IMR-90 (cell line): Measurements from ENCODE around the gene CD180. TPM values are rescaled to one million over a fixed set of nuclear protein-coding genes. Genes with fewer than 3 reads are reported as not detected.

ENCODE experiments used
- ATAC-seq: fragments of 200-7000 bp; cut with Tn5 transposase; 2 replicates; pipeline ENCODE4 v1.9.1; 2020; ENCODE audit warnings: low read depth, mild to moderate bottlenecking, moderate library complexity
- BruUV-seq: library from RNA; stranded (reverse); fragments of 400-500 nt; replicated peaks from 2 replicates; lab custom pipeline; 2021; lab: Mats Ljungman, UMichigan
- CTCF ChIA-PET: fragments of 300-600 bp; formaldehyde crosslinking; extraction: SDS; loops from one replicate; lab custom pipeline; 2021; ENCODE audit warnings: antibody characterized with exemption; lab: Yijun Ruan, JAX
- POLR2A ChIA-PET: fragments of 300-600 bp; sonication (Branson Sonifier 250); formaldehyde crosslinking; loops from one replicate; lab custom pipeline; 2022; ENCODE audit warnings: antibody characterized with exemption; ENCODE audit not compliant: unreplicated experiment; lab: Charles Lee
- DNase-seq: peaks from one replicate; pipeline ENCODE4 v3.0.0; 2013
- H2AFZ ChIP-seq: replicated peaks from 2 replicates; pipeline ENCODE3; 2013; ENCODE audit warnings: low read length, mild to moderate bottlenecking; ENCODE audit not compliant: poor library complexity
- H2AK5ac ChIP-seq: 2 replicates; pipeline ENCODE4 v1.6.1; 2013; ENCODE audit warnings: low read depth, low read length, inconsistent platforms
- H2AK9ac ChIP-seq: replicated peaks from 2 replicates; pipeline ENCODE3; 2013; ENCODE audit warnings: mild to moderate bottlenecking, low read depth, low read length, moderate library complexity; ENCODE audit not compliant: poor library complexity
- H2BK120ac ChIP-seq: 2 replicates; pipeline ENCODE4 v1.6.1; 2013; ENCODE audit warnings: low read depth, low read length, inconsistent platforms
- H2BK15ac ChIP-seq: 3 replicates; pipeline ENCODE4 v1.6.1; 2013; ENCODE audit warnings: low read depth, low read length, inconsistent platforms
- H2BK20ac ChIP-seq: 2 replicates; pipeline ENCODE4 v1.6.1; 2013; ENCODE audit warnings: low read depth, mild to moderate bottlenecking, inconsistent platforms, low read length, moderate library complexity
- H2BK5ac ChIP-seq: 2 replicates; pipeline ENCODE4 v1.6.1; 2013; ENCODE audit warnings: mild to moderate bottlenecking, low read depth, low read length, inconsistent platforms; ENCODE audit not compliant: poor library complexity, severe bottlenecking
- H3K14ac ChIP-seq: replicated peaks from 2 replicates; pipeline ENCODE4 v1.6.1; 2013; ENCODE audit warnings: low read depth, low read length, inconsistent platforms
- H3K18ac ChIP-seq: 2 replicates; pipeline ENCODE4 v1.6.1; 2013; ENCODE audit warnings: low read depth, low read length, control low read depth
- H3K23ac ChIP-seq: 2 replicates; pipeline ENCODE4 v1.6.1; 2013; ENCODE audit warnings: low read depth, low read length, inconsistent platforms
- H3K27ac ChIP-seq: 2 replicates; pipeline ENCODE4 v1.5.1; 2013; ENCODE audit warnings: mild to moderate bottlenecking, control low read depth, low read length; ENCODE audit not compliant: insufficient read depth
- H3K27me3 ChIP-seq: 2 replicates; pipeline ENCODE4 v1.6.1; 2013; ENCODE audit warnings: low read length; ENCODE audit not compliant: control insufficient read depth, insufficient read depth
- H3K36me3 ChIP-seq: 2 replicates; pipeline ENCODE4 v1.6.1; 2013; ENCODE audit warnings: low read length, mixed read lengths; ENCODE audit not compliant: control insufficient read depth, insufficient read depth
- H3K4ac ChIP-seq: 2 replicates; pipeline ENCODE4 v1.6.1; 2013; ENCODE audit warnings: low read depth, low read length, inconsistent platforms
- H3K4me1 ChIP-seq: 2 replicates; pipeline ENCODE4 v1.6.1; 2013; ENCODE audit warnings: low read length, mixed read lengths; ENCODE audit not compliant: control insufficient read depth, insufficient read depth
- H3K4me2 ChIP-seq: 2 replicates; pipeline ENCODE4 v1.6.1; 2013; ENCODE audit warnings: low read depth, mild to moderate bottlenecking, control low read depth, low read length, moderate library complexity
- H3K4me3 ChIP-seq: 2 replicates; pipeline ENCODE4 v1.5.1; 2013; ENCODE audit warnings: low read depth, mild to moderate bottlenecking, control low read depth, low read length, moderate library complexity; ENCODE audit not compliant: insufficient read depth
- H3K56ac ChIP-seq: 2 replicates; pipeline ENCODE4 v1.6.1; 2013; ENCODE audit warnings: low read length, inconsistent platforms; ENCODE audit not compliant: insufficient read depth; ENCODE audit errors: extremely low read depth
- H3K79me1 ChIP-seq, 2 experiments: 2 replicates each; pipeline ENCODE4 v1.6.1; 2013; ENCODE audit warnings: low read length in 2 of 2, inconsistent platforms in 1 of 2, low read depth in 1 of 2
- H3K9ac ChIP-seq: 2 replicates; pipeline ENCODE4 v1.6.1; 2013; ENCODE audit warnings: low read depth, low read length, control low read depth
- H3K9me1 ChIP-seq: 2 replicates; pipeline ENCODE4 v1.6.1; 2013; ENCODE audit warnings: low read length, inconsistent platforms; ENCODE audit not compliant: insufficient read depth
- H3K9me3 ChIP-seq: 2 replicates; pipeline ENCODE4 v1.6.1; 2013; ENCODE audit warnings: low read length; ENCODE audit not compliant: control insufficient read depth, insufficient read depth
- H4K20me1 ChIP-seq: 2 replicates; pipeline ENCODE4 v1.6.1; 2013; ENCODE audit warnings: low read length, inconsistent platforms; ENCODE audit not compliant: insufficient read depth
- H4K5ac ChIP-seq: 2 replicates; pipeline ENCODE4 v1.6.1; 2013; ENCODE audit warnings: mild to moderate bottlenecking, low read depth, low read length, control low read depth
- H4K8ac ChIP-seq, 2 experiments: 2 replicates each; pipeline ENCODE4 v1.6.1; 2013; ENCODE audit warnings: low read depth in 2 of 2, low read length in 2 of 2, control low read depth in 1 of 2, inconsistent platforms in 1 of 2
- H4K91ac ChIP-seq: 2 replicates; pipeline ENCODE4 v1.6.1; 2013; ENCODE audit warnings: low read depth, low read length, inconsistent platforms; ENCODE audit not compliant: insufficient read depth
- BHLHE40 ChIP-seq: fragments of 150-350 bp; IDR thresholded peaks from 2 replicates; pipeline ENCODE4 v1.6.1; 2016; ENCODE audit warnings: mild to moderate bottlenecking, low read depth, low read length
- CEBPB ChIP-seq: IDR thresholded peaks from 2 replicates; pipeline ENCODE4 v1.6.1; 2012; ENCODE audit warnings: low read depth, low read length, improper control_type of control experiment
- CHD1 ChIP-seq: IDR thresholded peaks from 2 replicates; pipeline ENCODE4 v1.6.1; 2012; ENCODE audit warnings: low read depth, low read length, improper control_type of control experiment
- CTCF ChIP-seq: conservative IDR thresholded peaks from 2 replicates; pipeline ENCODE4 v1.5.1; 2012; ENCODE audit warnings: mild to moderate bottlenecking, low read depth, low read length, improper control_type of control experiment
- ELK1 ChIP-seq: fragments of 150-350 bp; IDR thresholded peaks from 2 replicates; pipeline ENCODE4 v1.6.1; 2016; ENCODE audit warnings: low read depth, mild to moderate bottlenecking, low read length, moderate library complexity, borderline replicate concordance
- FOS ChIP-seq: fragments of 150-350 bp; IDR thresholded peaks from 2 replicates; pipeline ENCODE4 v1.6.1; 2016; ENCODE audit warnings: low read depth, low read length
- MAFK ChIP-seq: IDR thresholded peaks from 2 replicates; pipeline ENCODE4 v1.6.1; 2012; ENCODE audit warnings: low read depth, low read length, improper control_type of control experiment
- MAZ ChIP-seq: IDR thresholded peaks from 2 replicates; pipeline ENCODE4 v1.6.1; 2012; ENCODE audit warnings: low read depth, mild to moderate bottlenecking, low read length, improper control_type of control experiment, moderate library complexity, borderline replicate concordance
- MXI1 ChIP-seq: IDR thresholded peaks from 2 replicates; pipeline ENCODE4 v1.6.1; 2012; ENCODE audit warnings: low read depth, mild to moderate bottlenecking, low read length, moderate library complexity, borderline replicate concordance
- NFE2L2 ChIP-seq: fragments of 150-350 bp; IDR thresholded peaks from 2 replicates; pipeline ENCODE4 v1.6.1; 2016; ENCODE audit warnings: low read depth, mild to moderate bottlenecking, low read length
- POLR2A ChIP-seq: IDR thresholded peaks from 2 replicates; pipeline ENCODE4 v1.6.1; 2012; ENCODE audit warnings: mild to moderate bottlenecking, low read depth, low read length
- RAD21 ChIP-seq: IDR thresholded peaks from 2 replicates; pipeline ENCODE4 v1.6.1; 2012; ENCODE audit warnings: low read length, improper control_type of control experiment
- RCOR1 ChIP-seq: IDR thresholded peaks from 2 replicates; pipeline ENCODE4 v1.6.1; 2012; ENCODE audit warnings: mild to moderate bottlenecking, low read length, improper control_type of control experiment; ENCODE audit not compliant: insufficient replicate concordance
- SMC3 ChIP-seq: fragments of 150-350 bp; IDR thresholded peaks from 2 replicates; pipeline ENCODE4 v1.6.1; 2016; ENCODE audit warnings: low read depth, mild to moderate bottlenecking, antibody characterized with exemption, low read length, moderate library complexity
- WGBS, 2 experiments: methylation state at CpG; one replicate each; pipeline versions ENCODE4 v1.1.5 to v1.1.7; 2013; ENCODE audit warnings: missing lambda C conversion rate in 2 of 2; ENCODE audit not compliant: insufficient read length in 1 of 2; ENCODE audit errors: extremely low coverage in 2 of 2; 5-methylcytosine and 5-hydroxymethylcytosine counted together
- dilution Hi-C: fragments of 300-500 bp; cut with HindIII; formaldehyde crosslinking; loops from one replicate; pipeline ENCODE4 v1.14.3; 2018; ENCODE audit warnings: low sequenced_read_pairs; ENCODE audit not compliant: unreplicated experiment
- in situ Hi-C: fragments of 300-500 bp; cut with MboI; formaldehyde crosslinking; loops from 3 replicates; pipeline ENCODE4 v1.14.3; 2019; ENCODE audit warnings: low sequenced_read_pairs, inconsistent platforms, mixed read lengths
- intact Hi-C: fragments of 100-400 bp; cut with micrococcal nuclease; formaldehyde crosslinking; loops from 2 replicates; pipeline ENCODE4 v1.10.0; 2022
- polyA plus RNA-seq, 3 experiments: library from polyadenylated mRNA; depleted of rRNA; stranded (reverse); fragments of >200 nt; gene quantifications; 2 replicates each; pipeline ENCODE4 v1.2.3, GENCODE V29; 2012; ENCODE audit warnings: low replicate concordance in 1 of 3
- total RNA-seq: library from RNA; depleted of rRNA; stranded (reverse); fragments of >200 nt; gene quantifications from 2 replicates; pipeline ENCODE4 v1.2.3, GENCODE V29; 2012

The CD180 gene
- total and polyA plus RNA-seq, 2 of the 4 experiments (the other 2 are of a cell fraction), result not detected

DNA sequence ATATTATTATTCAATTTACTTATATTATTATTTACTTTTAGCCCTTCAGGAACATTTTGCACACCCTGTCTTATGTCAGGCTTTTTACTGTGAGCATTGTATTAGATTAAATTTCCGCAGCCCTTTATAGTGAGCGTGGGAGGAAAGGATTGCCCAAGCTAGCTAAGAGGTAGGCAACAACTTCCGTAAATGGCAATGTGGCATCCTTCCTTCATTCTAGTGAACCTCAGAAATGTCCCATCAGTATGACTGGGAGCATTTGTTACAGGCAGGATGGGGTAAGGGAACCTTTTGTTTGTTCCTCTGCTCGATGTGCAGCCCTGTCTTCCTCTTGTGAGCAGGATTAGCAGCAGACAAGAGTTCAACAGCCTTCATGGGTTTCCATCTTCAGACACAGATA is 6.2 kb upstream of the CD180 start:
- H3K4me1 ChIP-seq, result peaks cover 2% of the 10 kb centered on the region; the same call in 1 of the 2 replicates
- no peak overlapping the region for H2BK5ac ChIP-seq
- no peak overlapping the region for H3K9ac ChIP-seq
- no peaks in the 10 kb centered on the region for H3K27me3 ChIP-seq
- intact Hi-C loops (no loop called here), dilution Hi-C loops (no loop called here), in situ Hi-C loops (loop anchor here (25.0 kb wide), 1 partner anchor 891 kb away; no protein-coding TSS in a partner anchor)
- H3K56ac ChIP-seq, result no peak overlapping the region
- no peak overlapping the region for H4K8ac ChIP-seq
- no peak for ATAC-seq
- no peak overlapping the region for H4K5ac ChIP-seq
- H3K9me1 ChIP-seq, result no peaks in the 10 kb centered on the region
- no peak for DNase-seq
- no peak overlapping the region for H3K18ac ChIP-seq
- no peak overlapping the region for H3K27ac ChIP-seq
- H3K79me1 ChIP-seq, result no peaks in the 10 kb centered on the region
- no peak overlapping the region for H3K4me2 ChIP-seq
- H3K23ac ChIP-seq, result no peak overlapping the region
- no peak overlapping the region for H3K4ac ChIP-seq
- no peak for TF ChIP-seq POLR2A
- TF ChIP-seq MXI1, result no peak
- no peak for TF ChIP-seq MAZ
- no peak for TF ChIP-seq CTCF
- TF ChIP-seq CHD1, result no peak
- no peak for TF ChIP-seq ELK1
- no peak for TF ChIP-seq CEBPB
- no peak for TF ChIP-seq RCOR1
- TF ChIP-seq NFE2L2, result no peak
- TF ChIP-seq MAFK, result no peak
- no peak for TF ChIP-seq SMC3
- no peak for TF ChIP-seq FOS
- TF ChIP-seq BHLHE40, result no peak
- TF ChIP-seq RAD21, result no peak
- POLR2A ChIA-PET, result no interaction called here
- CTCF ChIA-PET, result no interaction called here
- H2BK15ac ChIP-seq, result no peak overlapping the region
- no peak overlapping the region for H3K4me3 ChIP-seq
- H3K36me3 ChIP-seq, result no peaks in the 10 kb centered on the region
- no peak overlapping the region for H3K14ac ChIP-seq
- no peak overlapping the region for H2BK20ac ChIP-seq
- no peak overlapping the region for H4K91ac ChIP-seq
- no peak overlapping the region for H2AK5ac ChIP-seq
- no peak overlapping the region for H2BK120ac ChIP-seq
- H2AK9ac ChIP-seq, result no peak overlapping the region
- no TSS peak for BruUV-seq
- no CpG with 5 or more reads among the region's 4 CpGs for WGBS, 2 experiments
- H2AFZ ChIP-seq, result no peak overlapping the region
- no peaks in the 10 kb centered on the region for H4K20me1 ChIP-seq
- no peaks in the 10 kb centered on the region for H3K9me3 ChIP-seq
